GM18508 (cell line): ENCODE data around the gene CDKN2B.

Experiments
- ATAC-seq: cut with Tn5 transposase; IDR thresholded peaks from one replicate; pipeline ENCODE4 v1.9.1; 2021; ENCODE audit warnings: moderate number of reproducible peaks; ENCODE audit not compliant: insufficient read depth, unreplicated experiment

The CDKN2B gene

GRCh38 chr9:22036866-22037626, 27.9 kb upstream of the CDKN2B start:
- no peak for ATAC-seq

- ATAC-seq, result no peak
These were observed 26.5 kb upstream of the CDKN2B start for GRCh38 chr9:22035591-22036011.

- ATAC-seq, result no peak
These were observed 24.0 kb upstream of the CDKN2B start for GRCh38 chr9:22033012-22033630.

GRCh38 chr9:22031655-22032411, 22.7 kb upstream of the CDKN2B start:
- no peak for ATAC-seq

- ATAC-seq, result peak; percentile 46
These were observed 21.0 kb upstream of the CDKN2B start for GRCh38 chr9:22030101-22030598.

- no peak for ATAC-seq
These were observed 20.1 kb upstream of the CDKN2B start for GRCh38 chr9:22029231-22029630.

GRCh38 chr9:22028394-22028793, 19.3 kb upstream of the CDKN2B start:
- ATAC-seq, result no peak

- ATAC-seq, result no peak
These were observed 17.6 kb upstream of the CDKN2B start for GRCh38 chr9:22026696-22027095.

- no peak for ATAC-seq
These were observed 13.3 kb upstream of the CDKN2B start for GRCh38 chr9:22022396-22022795.

GRCh38 chr9:22010866-22011625, 1.9 kb upstream of the CDKN2B start:
- no peak for ATAC-seq

- ATAC-seq, result peak; percentile 28
These were observed 382 bp upstream of the CDKN2B start for GRCh38 chr9:22009506-22009867.

GRCh38 chr9:22008384-22008716, 755 bp downstream of the CDKN2B start:
- no peak for ATAC-seq

- no peak for ATAC-seq
These were observed 3.2 kb downstream of the CDKN2B start for GRCh38 chr9:22005702-22006606.

GRCh38 chr9:22005021-22005701, 3.9 kb downstream of the CDKN2B start:
- ATAC-seq, result no peak

- no peak for ATAC-seq
These were observed 7.1 kb downstream of the CDKN2B start for GRCh38 chr9:22002038-22002437.

- ATAC-seq, result no peak
These were observed 11.1 kb downstream of the CDKN2B start for GRCh38 chr9:21998026-21998425.

- no peak for ATAC-seq
These were observed 11.6 kb downstream of the CDKN2B start for GRCh38 chr9:21997480-21997879.

- ATAC-seq, result no peak
These were observed 12.2 kb downstream of the CDKN2B start for GRCh38 chr9:21996858-21997257.

GRCh38 chr9:21996438-21996837, 12.7 kb downstream of the CDKN2B start:
- ATAC-seq, result no peak
